H9 (cell line): ENCODE results near the gene KRTAP5-6. TPM values are rescaled to one million over a fixed set of nuclear protein-coding genes. Genes with fewer than 3 reads are reported as not detected.

Experiments
- DNase-seq: peaks from one replicate; pipeline ENCODE4 v3.0.0-alpha.2; 2017
- H2AFZ ChIP-seq: one replicate; pipeline ENCODE4 v1.6.1; 2013; ENCODE audit warnings: mild to moderate bottlenecking, low read length, control low read depth, moderate library complexity
- H2AK5ac ChIP-seq: 2 replicates; pipeline ENCODE4 v1.6.1; 2013; ENCODE audit warnings: low read length, control low read depth, mixed read lengths; ENCODE audit not compliant: insufficient read length
- H2BK120ac ChIP-seq: one replicate; pipeline ENCODE4 v1.6.1; 2013; ENCODE audit warnings: low read depth, mild to moderate bottlenecking, low read length, control low read depth, inconsistent platforms; ENCODE audit not compliant: poor library complexity, severe bottlenecking
- H2BK12ac ChIP-seq: 2 replicates; pipeline ENCODE4 v1.6.1; 2013; ENCODE audit warnings: low read length, control low read depth, mixed read lengths, low read depth; ENCODE audit not compliant: insufficient read length
- H2BK15ac ChIP-seq: 2 replicates; pipeline ENCODE4 v1.6.1; 2013; ENCODE audit warnings: low read depth, low read length, control low read depth
- H2BK20ac ChIP-seq: one replicate; pipeline ENCODE4 v1.6.1; 2013; ENCODE audit warnings: low read depth, mild to moderate bottlenecking, low read length, control low read depth, inconsistent platforms; ENCODE audit not compliant: poor library complexity, severe bottlenecking
- H2BK5ac ChIP-seq: 2 replicates; pipeline ENCODE4 v1.6.1; 2013; ENCODE audit warnings: low read length, control low read depth, mixed read lengths; ENCODE audit not compliant: insufficient read length
- H3K14ac ChIP-seq: 2 replicates; pipeline ENCODE4 v1.6.1; 2013; ENCODE audit warnings: low read length, control low read depth; ENCODE audit not compliant: insufficient read depth
- H3K18ac ChIP-seq: 2 replicates; pipeline ENCODE4 v1.6.1; 2013; ENCODE audit warnings: low read depth, mild to moderate bottlenecking, mixed read lengths, low read length, control low read depth; ENCODE audit not compliant: insufficient read length
- H3K23ac ChIP-seq: 2 replicates; pipeline ENCODE4 v1.6.1; 2013; ENCODE audit warnings: low read length, control low read depth, mixed read lengths, low read depth; ENCODE audit not compliant: insufficient read length
- H3K23me2 ChIP-seq: 2 replicates; pipeline ENCODE4 v1.6.1; 2013; ENCODE audit warnings: low read depth, mild to moderate bottlenecking, mixed read lengths, low read length, control low read depth; ENCODE audit not compliant: insufficient read length, poor library complexity, severe bottlenecking
- H3K27ac ChIP-seq: 2 replicates; pipeline ENCODE4 v1.5.1; 2013; ENCODE audit warnings: low read length, control low read depth, mixed read lengths, low read depth; ENCODE audit not compliant: insufficient read length
- H3K27me3 ChIP-seq: 2 replicates; pipeline ENCODE4 v1.6.1; 2013; ENCODE audit warnings: low read length, control low read depth, inconsistent platforms; ENCODE audit not compliant: insufficient read depth
- H3K4ac ChIP-seq: 2 replicates; pipeline ENCODE4 v1.6.1; 2013; ENCODE audit warnings: low read depth, mild to moderate bottlenecking, control low read depth, inconsistent platforms, low read length, moderate library complexity
- H3K4me1 ChIP-seq: 2 replicates; pipeline ENCODE4 v1.6.1; 2013; ENCODE audit warnings: low read length, control low read depth, inconsistent platforms; ENCODE audit not compliant: insufficient read depth
- H3K4me2 ChIP-seq: 2 replicates; pipeline ENCODE4 v1.6.1; 2013; ENCODE audit warnings: low read length, control low read depth, mixed read lengths; ENCODE audit not compliant: insufficient read length, insufficient read depth
- H3K56ac ChIP-seq: 2 replicates; pipeline ENCODE4 v1.6.1; 2013; ENCODE audit warnings: low read depth, mild to moderate bottlenecking, mixed read lengths, low read length, control low read depth; ENCODE audit not compliant: insufficient read length
- H3K79me1 ChIP-seq: 2 replicates; pipeline ENCODE4 v1.6.1; 2013; ENCODE audit warnings: low read depth, mild to moderate bottlenecking, moderate library complexity, low read length, control low read depth, inconsistent platforms; ENCODE audit not compliant: insufficient read depth, poor library complexity, severe bottlenecking
- H3K79me2 ChIP-seq: 2 replicates; pipeline ENCODE4 v1.6.1; 2013; ENCODE audit warnings: low read length, control low read depth, inconsistent platforms; ENCODE audit not compliant: insufficient read depth
- H3K9ac ChIP-seq: 2 replicates; pipeline ENCODE4 v1.6.1; 2013; ENCODE audit warnings: low read length, control low read depth, mixed read lengths; ENCODE audit not compliant: insufficient read length; ENCODE audit errors: extremely low read depth
- H3K9me3 ChIP-seq: one replicate; pipeline ENCODE4 v1.6.1; 2013; ENCODE audit warnings: low read depth, low read length, inconsistent platforms; ENCODE audit not compliant: control insufficient read depth
- H3T11ph ChIP-seq: one replicate; pipeline ENCODE4 v1.6.1; 2013; ENCODE audit warnings: mild to moderate bottlenecking, low read length, control low read depth, inconsistent platforms
- H4K20me1 ChIP-seq: one replicate; pipeline ENCODE4 v1.6.1; 2013; ENCODE audit not compliant: control insufficient read depth, insufficient read length, insufficient read depth
- H4K5ac ChIP-seq: 2 replicates; pipeline ENCODE4 v1.6.1; 2013; ENCODE audit warnings: low read depth, mild to moderate bottlenecking, mixed read lengths, low read length, control low read depth; ENCODE audit not compliant: insufficient read length
- H4K8ac ChIP-seq: replicated peaks from 2 replicates; pipeline ENCODE4 v1.6.1; 2013; ENCODE audit warnings: low read length, control low read depth, mixed read lengths, low read depth; ENCODE audit not compliant: insufficient read length
- H4K91ac ChIP-seq: 2 replicates; pipeline ENCODE4 v1.6.1; 2013; ENCODE audit warnings: low read depth, mild to moderate bottlenecking, moderate library complexity, mixed read lengths, low read length, control low read depth; ENCODE audit not compliant: insufficient read length
- H3K27ac Mint-ChIP-seq, 3 experiments: 2 replicates in 2 of 3; 3 replicates in 1 of 3; pipeline ENCODE4 v1.8.0; 2020 to 2021; ENCODE audit warnings: mixed read lengths in 3 of 3, mild to moderate bottlenecking in 1 of 3, moderate library complexity in 1 of 3
- H3K27me3 Mint-ChIP-seq: 2 replicates; pipeline ENCODE4 v1.8.0; 2021; ENCODE audit warnings: low read depth, mild to moderate bottlenecking, moderate library complexity, mixed read lengths
- H3K36me3 Mint-ChIP-seq, 3 experiments: 2 replicates in 2 of 3; 3 replicates in 1 of 3; pipeline ENCODE4 v1.8.0; 2020 to 2021; ENCODE audit warnings: low read depth in 3 of 3, mixed read lengths in 3 of 3; ENCODE audit not compliant: insufficient read depth in 1 of 3
- H3K4me1 Mint-ChIP-seq, 2 experiments: 2 replicates each; pipeline ENCODE4 v1.8.0; 2020; ENCODE audit warnings: mixed read lengths in 2 of 2
- H3K4me3 Mint-ChIP-seq, 2 experiments: 2 replicates in 1 of 2; 3 replicates in 1 of 2; pipeline ENCODE4 v1.8.0; 2020 to 2021; ENCODE audit warnings: mild to moderate bottlenecking in 2 of 2, mixed read lengths in 2 of 2, moderate library complexity in 1 of 2
- H3K9me3 Mint-ChIP-seq, 2 experiments: 2 replicates in 1 of 2; 3 replicates in 1 of 2; pipeline ENCODE4 v1.8.0; 2020; ENCODE audit warnings: mild to moderate bottlenecking in 2 of 2, mixed read lengths in 2 of 2, moderate library complexity in 1 of 2
- WGBS: extraction: QIAGEN DNeasy Blood & Tissue Kit; methylation state at CpG from one replicate; pipeline ENCODE4 v1.1.7; 2013; ENCODE audit warnings: missing lambda C conversion rate, low lambda C conversion rate, mixed read lengths; ENCODE audit not compliant: insufficient read length; ENCODE audit errors: extremely low coverage; 5-methylcytosine and 5-hydroxymethylcytosine counted together
- total RNA-seq: library from RNA; stranded (reverse); gene quantifications from 2 replicates; pipeline ENCODE4 v1.2.1, GENCODE V29; 2021
- TF ChIP-seq, protein P1 (sequence below): fragments of 200-600 bp; sonication (generic); conservative IDR thresholded peaks from 3 replicates; pipeline ENCODE4 v1.8.0; 2021; ENCODE audit warnings: antibody characterized with exemption, mild to moderate bottlenecking

Gene KRTAP5-6
- total RNA-seq, 1 experiment from 2014 or later: not detected

DNA sequence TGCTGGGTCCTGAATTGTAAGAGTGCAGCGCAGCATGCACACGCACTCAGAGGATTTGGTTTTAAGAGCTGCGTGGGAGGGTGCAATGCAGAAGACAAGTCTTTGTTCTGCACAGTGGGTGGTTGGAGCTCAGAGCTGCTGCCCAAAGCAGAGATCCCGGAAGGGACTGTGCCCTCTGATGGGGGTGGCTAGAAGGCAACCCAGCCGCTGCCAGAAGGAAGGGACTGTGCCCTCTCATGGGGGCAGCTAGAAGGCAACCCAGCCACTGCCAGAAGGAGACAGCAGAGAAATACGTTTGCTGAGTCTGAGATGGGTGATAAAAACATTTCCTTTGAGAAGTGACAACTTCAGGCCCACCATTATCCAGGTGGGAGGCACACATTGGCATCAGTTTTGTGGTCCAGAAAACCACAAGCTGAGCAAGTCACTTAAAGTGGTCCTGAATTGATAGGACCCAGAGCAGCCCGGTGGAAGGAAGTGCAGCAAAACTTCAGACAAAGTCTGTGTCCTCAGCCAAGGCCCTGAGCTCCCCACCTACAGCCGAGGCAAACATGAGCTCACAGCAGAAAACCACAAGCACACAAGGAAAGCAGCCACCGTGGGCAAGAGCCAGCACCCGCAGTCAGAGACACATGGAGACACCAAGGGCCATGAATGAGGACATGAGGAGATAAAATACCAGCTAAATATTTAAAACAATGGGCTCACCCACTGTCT lies 4.3 kb downstream of the KRTAP5-6 start:
- WGBS: no CpG with 5 or more reads among the region's 10 CpGs
- Histone ChIP-seq H3K56ac (no peak overlapping the region), H4K91ac (no peak overlapping the region), H4K5ac (no peak overlapping the region), H3K23ac (no peak overlapping the region), H2BK12ac (no peak overlapping the region), H2AFZ (no peak overlapping the region), H4K20me1 (no peaks in the 10 kb centered on the region), H3K4me2 (no peak overlapping the region), H3K4me1 (no peaks in the 10 kb centered on the region), H3K79me2 (no peaks in the 10 kb centered on the region), H3K9me3 (no peaks in the 10 kb centered on the region), H3K9ac (no peak overlapping the region), H3K79me1 (no peaks in the 10 kb centered on the region), H3K18ac (no peak overlapping the region), H3K14ac (no peak overlapping the region), H4K8ac (no peak overlapping the region), H3T11ph (no peak overlapping the region), H3K27ac (no peak overlapping the region), H2BK15ac (no peak overlapping the region), H3K27me3 (no peaks in the 10 kb centered on the region), H3K4ac (no peak overlapping the region), H2BK5ac (no peak overlapping the region), H2BK120ac (no peak overlapping the region), H3K23me2 (no peaks in the 10 kb centered on the region), H2BK20ac (no peak overlapping the region), H2AK5ac (no peak overlapping the region)
- no peak overlapping the region for H3K4me3 Mint-ChIP-seq
- H3K27me3 Mint-ChIP-seq: peaks cover 62% of the 10 kb centered on the region
- H3K4me1 Mint-ChIP-seq: peaks cover 5 to 10% of the 10 kb centered on the region in 2 experiments; a peak in 3 of 4 replicates
- H3K27ac Mint-ChIP-seq: no peak overlapping the region
- peaks cover 2 to 4% of the 10 kb centered on the region in 2 experiments; a peak in 3 of 5 replicates for H3K9me3 Mint-ChIP-seq
- no peak for DNase-seq
- TF ChIP-seq, protein P1, sequence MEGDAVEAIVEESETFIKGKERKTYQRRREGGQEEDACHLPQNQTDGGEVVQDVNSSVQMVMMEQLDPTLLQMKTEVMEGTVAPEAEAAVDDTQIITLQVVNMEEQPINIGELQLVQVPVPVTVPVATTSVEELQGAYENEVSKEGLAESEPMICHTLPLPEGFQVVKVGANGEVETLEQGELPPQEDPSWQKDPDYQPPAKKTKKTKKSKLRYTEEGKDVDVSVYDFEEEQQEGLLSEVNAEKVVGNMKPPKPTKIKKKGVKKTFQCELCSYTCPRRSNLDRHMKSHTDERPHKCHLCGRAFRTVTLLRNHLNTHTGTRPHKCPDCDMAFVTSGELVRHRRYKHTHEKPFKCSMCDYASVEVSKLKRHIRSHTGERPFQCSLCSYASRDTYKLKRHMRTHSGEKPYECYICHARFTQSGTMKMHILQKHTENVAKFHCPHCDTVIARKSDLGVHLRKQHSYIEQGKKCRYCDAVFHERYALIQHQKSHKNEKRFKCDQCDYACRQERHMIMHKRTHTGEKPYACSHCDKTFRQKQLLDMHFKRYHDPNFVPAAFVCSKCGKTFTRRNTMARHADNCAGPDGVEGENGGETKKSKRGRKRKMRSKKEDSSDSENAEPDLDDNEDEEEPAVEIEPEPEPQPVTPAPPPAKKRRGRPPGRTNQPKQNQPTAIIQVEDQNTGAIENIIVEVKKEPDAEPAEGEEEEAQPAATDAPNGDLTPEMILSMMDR: no peak
- peaks cover 0 to under 1% (median 0%) of the 10 kb centered on the region in 3 experiments; a peak in 2 of 7 replicates for H3K36me3 Mint-ChIP-seq
